AG04450 (cell line): ENCODE data around the gene SPRY4. TPM values are rescaled to one million over a fixed set of nuclear protein-coding genes. Genes with fewer than 3 reads are reported as not detected.

Experiments used
- CTCF ChIA-PET: fragments of 300-600, 350-600 bp; formaldehyde crosslinking; extraction: SDS; loops from one replicate; lab custom pipeline; 2022; ENCODE audit warnings: antibody characterized with exemption, inconsistent platforms; lab: Charles Lee
- POLR2A ChIA-PET: fragments of 350-600 bp; formaldehyde crosslinking; extraction: SDS; loops from one replicate; lab custom pipeline; 2021; ENCODE audit warnings: antibody characterized with exemption, inconsistent platforms; lab: Yijun Ruan, JAX
- DNase-seq: peaks from one replicate; pipeline ENCODE4 v3.0.0-alpha.2; 2011; ENCODE audit warnings: low read depth, low spot score
- H3K27ac ChIP-seq: one replicate; pipeline ENCODE4 v1.5.1; 2012; ENCODE audit warnings: low read depth, low read length, control low read depth
- H3K27me3 ChIP-seq: one replicate; pipeline ENCODE4 v1.6.0; 2012; ENCODE audit warnings: low read length; ENCODE audit not compliant: control insufficient read depth, insufficient read depth
- H3K4me3 ChIP-seq: 2 replicates; pipeline ENCODE4 v1.5.1; 2011; ENCODE audit warnings: mild to moderate bottlenecking, low read depth, low read length, control low read depth
- H3K9me3 ChIP-seq: 2 replicates; pipeline ENCODE4 v1.5.1; 2012; ENCODE audit warnings: low read length; ENCODE audit not compliant: control insufficient read depth, insufficient read depth
- polyA plus RNA-seq: library from polyadenylated mRNA; depleted of rRNA; stranded (reverse); fragments of >200 nt; gene quantifications from 2 replicates; pipeline ENCODE4 v1.2.3, GENCODE V29; 2011
- TF ChIP-seq, protein P1 (sequence below): IDR thresholded peaks from 2 replicates; pipeline ENCODE4 v1.5.1; 2011; ENCODE audit warnings: low read depth, low read length, control low read depth, inconsistent platforms

Gene SPRY4
- polyA plus RNA-seq, 1 experiment: 8.7 TPM

DNA sequence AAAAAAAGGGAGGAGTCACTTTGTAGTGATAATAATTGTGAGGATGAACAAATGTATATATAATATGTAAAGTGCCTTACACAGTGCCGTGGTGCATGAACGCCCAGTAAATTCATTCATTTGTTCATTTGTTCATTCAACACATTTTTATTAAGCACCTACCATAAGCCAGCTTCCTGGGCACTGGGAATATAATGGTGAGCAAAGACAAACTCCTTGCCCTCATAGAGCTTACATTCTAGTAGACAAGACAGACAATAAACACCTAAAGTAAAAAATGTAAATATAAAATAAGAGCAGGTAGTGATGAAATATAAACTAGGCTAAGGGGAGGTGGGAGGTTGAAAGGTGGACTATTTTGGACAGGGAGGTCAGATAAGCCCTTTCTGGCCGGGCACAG is 32.0 kb downstream of the SPRY4 start:
- Histone ChIP-seq H3K27ac (no peak overlapping the region), H3K27me3 (no peaks in the 10 kb centered on the region), H3K9me3 (no peaks in the 10 kb centered on the region), H3K4me3 (no peak overlapping the region)
- ChIA-PET POLR2A (no interaction called here), CTCF (no interaction called here)
- DNase-seq: no peak
- TF ChIP-seq, protein P1, sequence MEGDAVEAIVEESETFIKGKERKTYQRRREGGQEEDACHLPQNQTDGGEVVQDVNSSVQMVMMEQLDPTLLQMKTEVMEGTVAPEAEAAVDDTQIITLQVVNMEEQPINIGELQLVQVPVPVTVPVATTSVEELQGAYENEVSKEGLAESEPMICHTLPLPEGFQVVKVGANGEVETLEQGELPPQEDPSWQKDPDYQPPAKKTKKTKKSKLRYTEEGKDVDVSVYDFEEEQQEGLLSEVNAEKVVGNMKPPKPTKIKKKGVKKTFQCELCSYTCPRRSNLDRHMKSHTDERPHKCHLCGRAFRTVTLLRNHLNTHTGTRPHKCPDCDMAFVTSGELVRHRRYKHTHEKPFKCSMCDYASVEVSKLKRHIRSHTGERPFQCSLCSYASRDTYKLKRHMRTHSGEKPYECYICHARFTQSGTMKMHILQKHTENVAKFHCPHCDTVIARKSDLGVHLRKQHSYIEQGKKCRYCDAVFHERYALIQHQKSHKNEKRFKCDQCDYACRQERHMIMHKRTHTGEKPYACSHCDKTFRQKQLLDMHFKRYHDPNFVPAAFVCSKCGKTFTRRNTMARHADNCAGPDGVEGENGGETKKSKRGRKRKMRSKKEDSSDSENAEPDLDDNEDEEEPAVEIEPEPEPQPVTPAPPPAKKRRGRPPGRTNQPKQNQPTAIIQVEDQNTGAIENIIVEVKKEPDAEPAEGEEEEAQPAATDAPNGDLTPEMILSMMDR: no peak

DNA sequence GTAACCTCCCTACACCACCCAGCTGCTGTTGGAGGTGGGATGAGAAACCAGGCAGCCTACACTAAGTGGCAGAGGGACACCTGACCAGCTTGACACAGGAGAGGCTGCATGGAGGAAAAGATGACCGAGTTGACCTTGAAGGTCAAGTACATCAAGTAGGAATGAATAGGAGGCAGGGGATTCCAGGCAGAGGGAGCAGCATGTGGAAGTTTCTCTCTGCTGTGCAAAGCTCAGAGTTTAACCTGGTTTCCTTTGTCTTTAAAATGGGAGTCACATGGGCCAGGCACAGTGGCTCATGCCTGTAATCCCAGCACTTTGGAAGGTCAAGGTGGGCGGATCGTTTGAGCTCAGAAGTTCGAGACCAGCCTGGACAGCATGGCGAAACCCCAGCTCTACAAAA is 32.6 kb downstream of the SPRY4 start:
- Histone ChIP-seq H3K27ac (no peak overlapping the region), H3K4me3 (no peak overlapping the region), H3K9me3 (no peaks in the 10 kb centered on the region), H3K27me3 (no peaks in the 10 kb centered on the region)
- ChIA-PET POLR2A (no interaction called here), CTCF (interaction anchor here (0.6 kb wide), 2 partner anchors 453 to 573 kb away, joined by 3 to 7 read pairs; no protein-coding TSS in a partner anchor)
- TF ChIP-seq, protein P1: no peak
- DNase-seq: no peak

DNA sequence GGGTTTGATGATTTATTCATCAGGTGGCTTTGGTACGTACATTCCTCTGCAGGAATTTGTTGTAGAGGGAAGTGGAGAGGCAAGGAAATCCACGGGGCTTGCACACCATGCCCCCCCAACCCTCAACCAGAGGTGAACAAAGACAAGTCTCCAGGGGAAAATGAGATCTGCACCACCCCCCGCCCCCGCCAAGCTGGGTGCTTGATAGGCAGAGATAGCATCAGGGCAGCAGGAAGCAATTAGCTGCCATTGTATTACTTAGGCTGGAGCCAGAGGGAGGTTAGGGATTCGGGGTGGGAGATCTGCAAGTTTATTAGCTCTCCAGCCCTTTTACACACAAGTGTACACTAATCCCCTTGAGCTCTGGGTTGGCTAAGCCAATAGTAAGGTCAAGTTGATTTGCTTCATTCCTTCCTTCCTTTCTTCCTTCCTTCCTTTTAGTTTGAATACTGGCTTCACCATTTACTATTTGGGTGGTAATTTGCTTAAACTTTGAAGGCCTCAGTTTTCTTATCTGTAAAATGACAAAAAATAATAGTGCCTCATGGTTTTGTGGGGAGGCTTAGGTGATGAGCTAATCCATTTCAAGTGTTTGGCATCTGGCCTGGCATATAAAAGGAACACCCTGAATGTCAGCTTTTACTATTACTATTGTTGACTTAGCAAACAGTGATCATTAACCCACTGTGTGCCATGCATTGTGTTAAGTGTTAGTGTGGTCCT is 34.1 kb downstream of the SPRY4 start:
- Histone ChIP-seq H3K27ac (no peak overlapping the region), H3K27me3 (no peaks in the 10 kb centered on the region), H3K9me3 (no peaks in the 10 kb centered on the region), H3K4me3 (no peak overlapping the region)
- no peak for DNase-seq
- CTCF ChIA-PET: no interaction called here
- POLR2A ChIA-PET: interaction anchor here (0.5 kb wide), 1 partner anchor 261 kb away, joined by 6 read pairs; no protein-coding TSS in a partner anchor
- TF ChIP-seq, protein P1: no peak

DNA sequence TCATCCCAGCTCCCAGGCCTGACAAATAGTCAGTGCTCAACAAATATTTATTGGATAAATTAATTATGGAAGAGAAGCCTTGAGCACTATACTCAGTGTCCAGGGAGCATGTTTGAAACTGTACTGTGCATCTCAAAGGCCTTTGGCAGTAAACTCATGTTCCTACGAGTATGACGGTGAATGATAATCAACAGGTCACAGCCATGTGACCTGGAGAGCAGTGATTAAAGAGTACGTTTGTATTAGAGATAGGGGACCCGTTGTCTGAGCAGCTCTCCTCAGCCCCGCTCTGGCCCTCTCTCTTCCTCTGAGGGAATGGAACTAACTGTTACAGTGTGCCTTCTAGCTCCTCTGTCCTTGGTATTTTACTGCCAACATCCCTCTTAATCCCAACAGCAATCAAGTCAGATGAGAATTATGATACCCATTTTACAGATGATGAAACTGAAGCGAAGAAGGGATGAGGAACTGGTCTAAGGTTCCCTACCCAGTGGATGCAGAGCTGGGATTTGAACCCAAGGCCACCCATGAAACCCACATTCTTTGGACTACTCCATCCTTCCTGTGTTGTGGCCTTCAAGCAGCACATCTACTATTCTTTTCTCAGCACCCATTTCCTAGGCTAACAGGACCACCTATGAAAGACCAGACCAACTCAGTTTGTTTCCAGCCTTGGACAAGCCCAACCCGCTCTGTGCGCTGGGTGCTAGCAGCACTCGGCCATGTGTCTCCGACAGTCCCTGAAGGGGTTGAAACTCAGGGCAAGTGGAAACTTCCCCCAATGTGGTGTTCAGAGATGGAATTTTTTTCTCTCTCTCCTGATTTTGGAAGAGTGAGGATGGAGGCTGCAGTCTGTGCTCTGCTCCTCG is 34.9 kb downstream of the SPRY4 start:
- CTCF ChIA-PET: no interaction called here
- Histone ChIP-seq H3K4me3 (no peak overlapping the region), H3K9me3 (no peaks in the 10 kb centered on the region), H3K27me3 (no peaks in the 10 kb centered on the region), H3K27ac (no peak overlapping the region)
- DNase-seq: no peak
- POLR2A ChIA-PET: interaction anchor here (0.5 kb wide), 1 partner anchor 262 kb away, joined by 6 read pairs; no protein-coding TSS in a partner anchor
- TF ChIP-seq, protein P1: no peak

DNA sequence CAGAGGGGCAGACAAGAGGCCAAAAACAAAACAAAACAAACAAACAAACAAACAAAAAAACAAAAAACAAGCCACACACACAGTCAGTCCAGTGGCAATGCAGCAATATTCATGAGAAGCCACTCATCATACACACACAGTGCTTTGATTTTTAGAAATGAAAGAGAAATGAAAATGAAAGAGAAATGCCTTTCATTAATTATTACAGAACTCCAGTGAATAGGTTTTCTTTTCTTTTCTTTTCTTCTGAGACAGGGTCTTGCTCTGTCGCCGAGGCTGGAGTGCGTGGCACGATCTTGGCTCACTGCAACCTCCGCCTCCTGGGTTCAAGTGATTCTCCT is 36.9 kb downstream of the SPRY4 start:
- ChIA-PET POLR2A (no interaction called here), CTCF (no interaction called here)
- no peak overlapping the region for H3K4me3 ChIP-seq
- H3K27ac ChIP-seq: no peak overlapping the region
- TF ChIP-seq, protein P1: no peak
- no peaks in the 10 kb centered on the region for H3K27me3 ChIP-seq
- H3K9me3 ChIP-seq: no peaks in the 10 kb centered on the region
- no peak for DNase-seq
